ENCODE data around the gene C6.

DNA sequence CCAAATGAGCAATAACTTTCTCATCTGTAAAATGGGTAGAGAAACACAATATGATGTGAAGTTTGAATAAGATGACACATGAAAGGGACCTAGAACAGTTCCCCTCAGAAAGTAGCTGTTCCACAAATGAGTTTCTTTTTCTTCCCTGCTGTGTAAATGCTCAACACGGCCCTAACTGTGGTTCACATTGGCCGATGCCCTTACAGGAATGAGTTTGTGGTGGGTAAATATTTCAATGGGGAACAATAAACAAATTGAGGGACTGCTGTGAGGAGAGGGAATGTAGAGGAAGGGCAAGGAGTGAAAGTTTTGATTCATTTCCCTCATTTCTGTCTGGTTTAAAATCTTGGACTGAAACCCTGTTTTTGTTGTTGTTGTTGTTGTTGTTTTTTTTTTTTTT, 12.8 kb downstream of the C6 start:
- TF ChIP-seq, protein P1, sequence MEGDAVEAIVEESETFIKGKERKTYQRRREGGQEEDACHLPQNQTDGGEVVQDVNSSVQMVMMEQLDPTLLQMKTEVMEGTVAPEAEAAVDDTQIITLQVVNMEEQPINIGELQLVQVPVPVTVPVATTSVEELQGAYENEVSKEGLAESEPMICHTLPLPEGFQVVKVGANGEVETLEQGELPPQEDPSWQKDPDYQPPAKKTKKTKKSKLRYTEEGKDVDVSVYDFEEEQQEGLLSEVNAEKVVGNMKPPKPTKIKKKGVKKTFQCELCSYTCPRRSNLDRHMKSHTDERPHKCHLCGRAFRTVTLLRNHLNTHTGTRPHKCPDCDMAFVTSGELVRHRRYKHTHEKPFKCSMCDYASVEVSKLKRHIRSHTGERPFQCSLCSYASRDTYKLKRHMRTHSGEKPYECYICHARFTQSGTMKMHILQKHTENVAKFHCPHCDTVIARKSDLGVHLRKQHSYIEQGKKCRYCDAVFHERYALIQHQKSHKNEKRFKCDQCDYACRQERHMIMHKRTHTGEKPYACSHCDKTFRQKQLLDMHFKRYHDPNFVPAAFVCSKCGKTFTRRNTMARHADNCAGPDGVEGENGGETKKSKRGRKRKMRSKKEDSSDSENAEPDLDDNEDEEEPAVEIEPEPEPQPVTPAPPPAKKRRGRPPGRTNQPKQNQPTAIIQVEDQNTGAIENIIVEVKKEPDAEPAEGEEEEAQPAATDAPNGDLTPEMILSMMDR (IDR thresholded peaks at IDR 0.05; ENCODE audit: insufficient read depth, low read length, poor library complexity, severe bottlenecking), result no peak
- no peak for TF ChIP-seq EZH2phosphoT487 (conservative IDR thresholded peaks at IDR 0.05; ENCODE audit: low read length)
